Colon (tissue), 2 donors: ENCODE measurements around the gene DNAH14.
"Not testable (repeated sequence)": the region's sequence is repeated elsewhere in the genome, so short reads cannot be mapped to it uniquely, and the experiment has no call there.

ENCODE experiments used
- FAIRE-seq: peaks from 2 replicates; lab custom pipeline; 2012; peaks lifted over from hg19 to GRCh38; lab: Jason Lieb, UNC
- donor health status: control.
- donor health status: control.

The DNAH14 gene

GRCh38 chr1:225155555-225155954 lies 226.1 kb downstream of the DNAH14 start:
- no peak for FAIRE-seq

- no peak for FAIRE-seq
Observed at GRCh38 chr1:225156254-225156653, 226.8 kb downstream of the DNAH14 start.

DNA sequence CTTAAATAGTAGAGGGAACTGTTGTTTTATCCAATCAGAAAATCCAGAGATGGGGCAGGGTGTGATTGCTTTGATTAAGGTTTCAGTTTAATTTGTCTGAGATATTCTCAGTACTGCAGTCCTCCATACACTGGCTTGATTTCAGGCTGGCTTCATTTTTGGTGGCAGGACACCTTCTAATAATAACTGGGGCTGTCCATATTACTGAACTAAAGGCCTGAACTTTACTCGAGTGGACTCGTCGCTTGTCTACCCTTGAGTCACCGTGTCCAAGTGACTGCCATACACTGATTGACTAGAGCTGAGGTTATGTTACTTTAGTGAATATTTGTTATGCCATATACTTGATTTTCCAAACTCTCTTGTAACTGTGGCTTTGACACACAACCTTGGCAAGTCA lies 228.8 kb downstream of the DNAH14 start:
- FAIRE-seq, result no peak

- FAIRE-seq, result no peak
Observed at GRCh38 chr1:225159793-225160192, 230.3 kb downstream of the DNAH14 start.

DNA sequence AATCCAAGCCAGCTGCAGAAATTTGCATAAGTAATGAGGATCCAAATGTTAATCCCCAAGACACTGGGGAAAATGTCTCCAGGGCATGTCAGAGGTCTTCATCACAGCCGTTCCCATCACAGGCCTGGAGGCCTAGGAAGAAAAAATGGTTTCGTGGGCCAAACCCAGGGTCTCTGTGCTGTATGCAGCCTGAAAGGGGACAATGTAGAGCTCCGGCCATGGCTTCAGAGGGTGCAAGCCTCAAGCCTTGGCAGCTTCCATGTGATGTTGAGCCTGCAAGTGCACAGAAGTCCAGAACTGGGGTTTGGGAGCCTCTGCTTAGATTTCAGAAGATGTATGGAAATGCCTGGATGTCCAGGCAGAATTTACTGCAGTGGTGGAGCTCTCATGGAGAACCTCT lies 247.9 kb downstream of the DNAH14 start:
- not testable (repeated sequence) for FAIRE-seq

- FAIRE-seq, result no peak
Observed at GRCh38 chr1:225179686-225180085, 250.2 kb downstream of the DNAH14 start.

DNA sequence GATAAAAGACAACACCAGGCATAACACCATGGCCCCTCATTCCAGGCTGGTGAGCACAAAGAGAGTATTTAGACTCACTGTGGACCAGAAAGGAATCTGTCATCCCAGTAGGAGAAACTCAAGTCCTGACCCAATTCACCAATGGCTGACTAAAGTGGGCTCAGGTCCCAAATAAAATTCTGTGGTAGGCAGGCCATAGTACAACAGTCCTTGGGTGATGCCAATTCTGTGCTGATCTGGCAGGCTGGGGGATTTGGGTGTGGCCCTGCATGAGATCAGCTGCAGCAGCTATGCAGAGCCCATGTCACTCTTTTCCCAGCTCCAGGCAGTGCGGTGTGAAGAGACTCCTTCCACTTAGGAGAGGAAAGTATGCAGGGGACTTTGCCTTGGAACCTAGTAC lies 253.2 kb downstream of the DNAH14 start:
- no peak for FAIRE-seq

DNA sequence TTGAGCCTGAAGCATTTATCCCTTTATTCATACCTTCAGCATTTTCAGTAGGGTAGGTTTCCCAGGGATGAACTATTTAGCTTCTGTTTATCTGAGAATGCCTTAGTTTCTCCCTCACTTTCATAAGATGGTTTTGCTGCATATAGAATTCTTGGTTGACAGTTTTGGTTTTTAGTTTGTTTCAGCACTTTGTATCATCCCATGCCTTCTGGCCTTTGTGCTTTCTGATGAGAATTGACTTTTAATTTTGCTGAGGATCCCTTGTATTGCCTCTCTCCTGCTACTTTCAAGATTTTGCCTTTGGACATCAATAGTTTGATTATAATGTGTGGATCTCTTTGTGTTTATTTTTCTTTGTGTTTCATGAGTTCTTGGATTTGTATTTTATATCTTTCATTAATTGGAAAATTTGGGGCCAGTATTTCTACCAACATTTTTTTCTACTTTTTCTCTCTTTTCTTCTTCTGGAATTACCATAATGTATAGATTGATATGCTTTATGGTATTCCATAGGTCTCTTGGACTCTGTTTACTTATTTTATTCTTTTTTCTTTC lies 261.8 kb downstream of the DNAH14 start:
- FAIRE-seq, result no peak

- no peak for FAIRE-seq
Observed at GRCh38 chr1:225201447-225201846, 272.0 kb downstream of the DNAH14 start.

DNA sequence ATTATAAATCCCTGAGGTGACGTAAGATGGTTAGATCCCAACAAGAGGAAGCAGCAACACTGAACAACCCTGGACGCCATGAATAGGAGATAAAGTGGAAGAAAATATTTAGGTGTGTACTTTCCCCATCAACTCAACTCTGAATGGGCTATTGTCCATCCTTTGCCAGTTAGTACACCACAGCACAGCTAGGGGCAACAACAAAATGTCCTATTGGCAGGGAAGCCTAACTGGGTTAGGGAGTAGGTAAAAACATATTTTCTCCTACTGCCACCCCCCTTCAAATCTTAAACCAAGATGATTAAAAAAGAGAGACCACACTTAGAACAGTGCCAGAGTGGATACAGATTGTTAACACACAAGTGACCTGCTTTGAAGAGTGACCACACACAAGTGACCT lies 278.3 kb downstream of the DNAH14 start:
- FAIRE-seq, result no peak

DNA sequence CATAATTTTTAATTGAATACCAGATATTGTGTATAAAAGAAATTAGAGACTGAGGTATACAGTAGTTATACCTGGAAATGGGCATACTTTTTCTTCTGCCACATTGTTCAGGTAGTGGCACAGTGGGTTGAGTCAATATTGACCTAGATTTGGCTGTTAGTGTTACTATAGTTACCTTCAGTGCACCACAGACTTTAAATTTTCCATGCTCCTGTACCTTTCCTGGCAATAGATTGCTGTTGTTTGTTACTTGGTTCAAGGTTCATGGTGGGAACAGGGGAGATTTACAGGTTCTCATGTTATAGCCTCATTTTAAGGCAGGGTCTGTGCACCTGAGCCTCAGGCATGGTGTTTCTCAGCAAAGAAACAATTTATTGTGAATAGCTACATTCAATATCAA lies 279.7 kb downstream of the DNAH14 start:
- no peak for FAIRE-seq

GRCh38 chr1:225210180-225210579 lies 280.7 kb downstream of the DNAH14 start:
- FAIRE-seq, result not testable (repeated sequence)

GRCh38 chr1:225211694-225212442 lies 282.4 kb downstream of the DNAH14 start:
- not testable (repeated sequence) for FAIRE-seq

- FAIRE-seq, result no peak
Observed at GRCh38 chr1:225224287-225224686, 294.8 kb downstream of the DNAH14 start.

DNA sequence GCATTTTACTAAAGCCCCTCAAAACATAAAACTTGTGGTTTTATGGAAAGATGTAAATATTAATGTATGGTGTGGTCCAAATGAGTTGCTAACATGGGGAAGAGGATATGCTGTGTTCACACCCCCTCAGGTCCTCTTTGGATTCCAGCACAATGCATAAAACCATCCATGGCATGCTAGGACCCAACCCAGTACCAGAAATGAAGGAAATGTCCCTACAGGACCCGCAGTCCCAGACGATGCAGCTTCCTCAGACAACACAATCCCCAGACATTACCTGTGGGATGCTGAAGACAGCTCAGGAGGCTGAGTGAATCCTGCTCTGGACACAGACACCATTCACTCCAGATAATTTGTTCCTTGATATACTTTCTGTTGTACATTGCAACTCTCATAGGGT lies 296.2 kb downstream of the DNAH14 start:
- no peak for FAIRE-seq

DNA sequence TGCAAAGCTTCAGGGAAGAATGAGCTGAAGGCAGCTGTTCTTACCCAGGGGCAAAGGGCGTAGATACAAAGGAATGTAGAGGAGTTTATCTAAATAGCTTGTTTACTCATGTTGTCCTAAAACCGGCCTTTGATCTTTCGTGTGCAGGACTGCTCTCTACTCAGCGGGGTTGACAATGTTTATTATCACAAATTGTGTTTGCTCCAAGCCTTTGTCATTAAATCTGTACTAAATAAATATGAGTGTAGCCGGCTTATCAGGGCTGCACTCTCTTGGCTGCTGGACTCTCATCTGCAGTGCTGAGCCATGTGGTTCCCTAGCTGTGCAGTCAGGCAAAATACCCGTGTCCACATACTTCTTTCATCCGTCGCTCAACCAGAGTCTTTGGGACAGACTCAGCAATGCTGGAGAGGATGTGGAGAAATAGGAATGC lies 299.4 kb downstream of the DNAH14 start:
- no peak for FAIRE-seq

- not testable (repeated sequence) for FAIRE-seq
Observed at GRCh38 chr1:225229429-225229828, 300.0 kb downstream of the DNAH14 start.

DNA sequence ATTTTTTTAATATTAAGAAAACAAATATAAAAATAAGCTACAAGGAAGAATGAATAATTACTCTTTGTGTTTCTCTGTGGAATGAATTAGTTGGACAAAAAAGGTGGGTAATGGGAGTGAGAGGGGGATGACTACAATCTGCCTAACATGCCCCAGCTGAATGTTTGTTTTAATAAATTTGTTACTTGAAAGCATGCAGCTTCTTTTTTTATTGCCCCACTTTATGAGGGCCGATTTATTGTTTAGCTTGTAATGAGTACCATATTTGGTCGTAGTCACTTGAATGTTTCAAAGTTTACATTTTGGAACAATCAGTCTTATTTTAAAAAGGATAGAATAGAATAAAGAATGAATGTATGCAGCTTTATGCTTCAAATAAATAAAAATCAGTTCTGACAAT lies 301.0 kb downstream of the DNAH14 start:
- FAIRE-seq, result no peak

DNA sequence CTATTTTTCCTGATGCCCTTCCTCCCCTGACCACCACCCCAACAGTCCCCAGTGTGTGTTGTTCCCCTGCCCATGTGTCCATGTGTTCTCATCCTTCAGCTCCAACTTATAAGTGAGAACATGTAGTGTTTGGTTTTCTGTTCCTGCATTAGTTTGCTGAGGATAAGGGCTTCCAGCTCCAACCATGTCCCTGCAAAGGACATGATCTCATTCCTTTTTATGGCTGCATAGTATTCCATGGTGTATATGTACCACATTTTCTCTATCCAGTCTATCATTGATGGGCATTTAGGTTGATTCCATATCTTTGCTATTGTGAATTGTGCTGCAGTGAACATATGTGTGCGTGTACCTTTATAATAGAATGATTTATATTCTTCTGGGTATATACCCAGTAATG lies 303.5 kb downstream of the DNAH14 start:
- FAIRE-seq, result not testable (repeated sequence)

GRCh38 chr1:225242611-225243010 lies 313.1 kb downstream of the DNAH14 start:
- no peak for FAIRE-seq

GRCh38 chr1:225250432-225250831 lies 321.0 kb downstream of the DNAH14 start:
- FAIRE-seq, result no peak

- FAIRE-seq, result no peak
Observed at GRCh38 chr1:225253173-225253572, 323.7 kb downstream of the DNAH14 start.

DNA sequence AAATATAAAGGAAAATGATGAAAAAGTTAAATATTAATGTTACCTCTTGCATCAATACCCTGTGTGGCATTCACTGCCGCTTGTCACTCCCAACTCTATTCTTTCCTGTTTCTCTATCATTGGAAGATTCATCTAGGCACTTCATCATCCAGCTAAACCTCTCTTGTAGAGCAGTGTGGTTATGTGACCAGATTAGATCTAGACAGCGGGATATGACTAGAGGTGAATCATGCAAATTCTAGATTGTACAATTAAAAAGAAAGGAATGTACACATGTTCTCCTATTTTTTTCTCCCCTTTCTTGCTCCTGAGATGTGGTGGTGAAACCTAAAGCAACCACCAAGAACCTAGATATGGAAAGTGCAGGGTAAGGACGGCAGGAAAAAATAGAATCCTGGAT lies 324.3 kb downstream of the DNAH14 start:
- FAIRE-seq, result no peak

DNA sequence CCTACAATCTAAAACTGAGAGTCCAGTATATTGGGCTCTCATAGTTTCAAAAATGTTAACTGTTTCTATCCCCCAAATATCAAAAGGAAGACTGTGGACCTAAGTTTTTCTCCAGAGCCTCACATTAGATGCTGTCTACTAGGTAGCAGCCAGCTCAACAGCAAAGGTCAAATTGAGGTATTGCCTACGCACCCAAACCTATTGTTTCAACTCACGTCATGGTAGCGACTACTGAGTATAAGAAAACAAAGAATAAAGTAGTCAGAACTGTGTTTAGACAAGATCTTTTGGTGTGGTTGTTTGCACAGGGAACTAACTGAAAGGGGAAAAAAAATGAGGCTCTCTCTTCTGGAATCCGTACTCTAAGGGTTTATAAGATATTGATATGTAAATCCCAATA lies 325.2 kb downstream of the DNAH14 start:
- no peak for FAIRE-seq
